ENCODE results near the gene TXNRD2.
A peak's percentile ranks its signal among the peaks of the same experiment; 100 is the strongest.

Gene TXNRD2

GRCh38 chr22:19854778-19855503 lies 86.7 kb downstream of the TXNRD2 start, which contains the start of the genes GNB1L and RTL10:
GNB1L (minus strand) TSS chr22:19854874; CDS start chr22:19821355, 33,519 bp downstream.
RTL10 (minus strand) TSS chr22:19854874; CDS start chr22:19852261, 2,613 bp downstream.
- peak; percentile 93 for DNase-seq

- no peak for DNase-seq
Measured at GRCh38 chr22:19853879-19854777, 87.5 kb downstream of the TXNRD2 start.

DNA sequence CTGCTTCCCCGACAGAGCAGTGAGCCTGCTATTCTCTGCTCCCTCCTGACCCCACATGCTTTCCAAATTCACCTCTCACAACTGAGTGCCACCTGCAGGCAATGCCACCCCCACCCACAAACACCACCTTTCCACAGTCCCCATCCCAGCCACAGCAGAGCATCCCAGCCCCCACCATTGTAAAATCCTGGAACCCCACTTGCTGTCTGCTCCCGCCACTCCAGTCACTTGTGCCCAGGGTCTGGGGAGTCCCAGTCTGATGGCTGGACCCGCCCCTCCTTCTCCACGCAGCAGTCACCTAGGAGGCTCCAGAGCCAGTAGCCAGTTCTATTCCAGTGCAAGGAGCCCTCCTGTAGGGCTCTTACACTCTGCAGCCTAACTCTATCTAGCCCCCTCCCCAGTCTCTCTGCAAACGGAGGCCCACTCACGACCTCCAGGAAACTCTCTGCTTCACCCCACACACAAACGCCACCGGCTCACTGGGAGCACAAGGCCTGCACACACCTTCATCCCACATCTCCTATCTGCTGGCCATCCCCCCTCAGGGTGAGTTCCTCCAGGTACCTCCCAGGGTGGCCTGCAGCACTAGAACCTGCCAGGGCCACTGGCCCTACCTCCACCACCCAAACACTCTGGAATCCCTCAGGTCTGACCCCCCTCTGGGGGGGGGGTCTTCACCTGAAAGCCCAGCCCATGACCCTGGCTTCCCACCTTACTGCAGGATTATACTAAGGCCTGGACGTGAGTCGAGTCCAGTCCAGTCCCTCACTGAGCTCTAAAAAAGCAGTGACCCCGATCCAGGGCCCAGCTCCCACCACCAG lies 88.3 kb downstream of the TXNRD2 start:
- no peak for DNase-seq

- DNase-seq = no peak
Measured at GRCh38 chr22:19852177-19852781, 89.3 kb downstream of the TXNRD2 start.

DNA sequence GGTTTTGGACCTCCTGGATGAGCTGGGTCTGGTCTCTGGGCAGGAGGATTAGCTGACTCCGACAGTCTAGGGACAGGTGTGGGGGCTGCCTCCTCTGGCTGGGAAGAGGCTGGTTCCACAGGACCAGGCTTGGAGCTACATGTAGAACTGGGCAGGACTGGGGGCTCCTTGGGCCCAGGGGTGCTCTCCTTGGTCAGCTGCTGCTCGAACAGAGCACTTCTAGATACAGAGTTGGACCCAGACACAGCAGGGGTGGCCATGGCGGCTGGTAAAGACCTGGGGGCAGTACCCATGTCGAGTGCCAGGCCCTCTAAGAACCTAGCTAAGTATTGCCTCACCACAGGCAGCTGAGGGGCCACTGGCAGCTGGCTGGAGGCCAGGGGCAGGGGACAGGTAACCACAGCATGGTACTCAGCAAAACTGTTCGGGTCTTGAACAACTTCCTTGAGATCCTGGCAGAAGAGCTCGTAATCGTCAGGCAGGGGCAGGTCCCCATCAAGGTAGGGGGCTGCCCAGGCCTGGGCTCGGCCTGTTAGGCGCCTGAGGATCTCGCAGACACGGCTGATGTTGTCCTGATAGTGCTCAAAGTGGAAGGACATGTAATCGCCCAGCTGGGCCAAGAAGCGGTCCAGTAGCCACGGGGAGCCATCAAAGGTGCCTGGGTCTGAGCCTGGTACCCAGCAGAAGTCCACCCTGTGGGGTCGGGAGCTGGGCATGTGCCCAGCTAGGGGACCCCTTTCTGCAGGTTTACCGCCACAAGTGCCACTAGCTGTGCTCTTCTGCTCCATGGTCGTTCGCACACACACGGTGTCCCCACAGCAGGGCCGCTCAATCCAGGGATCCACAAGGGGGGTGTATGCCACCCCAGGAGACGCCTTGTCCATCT lies 90.1 kb downstream of the TXNRD2 start:
- no peak for DNase-seq

DNA sequence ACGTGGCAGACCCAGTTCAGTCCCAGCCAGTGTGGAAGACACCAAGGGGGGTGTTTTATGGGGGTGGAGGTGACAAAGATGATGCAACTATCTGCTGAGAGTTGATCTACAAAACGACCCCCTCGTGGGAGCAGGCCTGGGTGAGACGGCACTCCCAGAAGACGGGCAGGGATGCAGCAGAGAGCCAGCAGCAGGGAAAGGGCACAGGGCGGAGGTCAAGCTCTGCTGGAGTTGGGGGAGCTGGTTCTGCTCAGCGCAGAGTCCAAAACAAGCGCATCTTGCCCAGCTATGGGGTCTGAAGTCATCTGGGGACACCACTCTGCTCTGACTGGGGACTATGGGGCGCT lies 90.9 kb downstream of the TXNRD2 start:
- DNase-seq = no peak

DNA sequence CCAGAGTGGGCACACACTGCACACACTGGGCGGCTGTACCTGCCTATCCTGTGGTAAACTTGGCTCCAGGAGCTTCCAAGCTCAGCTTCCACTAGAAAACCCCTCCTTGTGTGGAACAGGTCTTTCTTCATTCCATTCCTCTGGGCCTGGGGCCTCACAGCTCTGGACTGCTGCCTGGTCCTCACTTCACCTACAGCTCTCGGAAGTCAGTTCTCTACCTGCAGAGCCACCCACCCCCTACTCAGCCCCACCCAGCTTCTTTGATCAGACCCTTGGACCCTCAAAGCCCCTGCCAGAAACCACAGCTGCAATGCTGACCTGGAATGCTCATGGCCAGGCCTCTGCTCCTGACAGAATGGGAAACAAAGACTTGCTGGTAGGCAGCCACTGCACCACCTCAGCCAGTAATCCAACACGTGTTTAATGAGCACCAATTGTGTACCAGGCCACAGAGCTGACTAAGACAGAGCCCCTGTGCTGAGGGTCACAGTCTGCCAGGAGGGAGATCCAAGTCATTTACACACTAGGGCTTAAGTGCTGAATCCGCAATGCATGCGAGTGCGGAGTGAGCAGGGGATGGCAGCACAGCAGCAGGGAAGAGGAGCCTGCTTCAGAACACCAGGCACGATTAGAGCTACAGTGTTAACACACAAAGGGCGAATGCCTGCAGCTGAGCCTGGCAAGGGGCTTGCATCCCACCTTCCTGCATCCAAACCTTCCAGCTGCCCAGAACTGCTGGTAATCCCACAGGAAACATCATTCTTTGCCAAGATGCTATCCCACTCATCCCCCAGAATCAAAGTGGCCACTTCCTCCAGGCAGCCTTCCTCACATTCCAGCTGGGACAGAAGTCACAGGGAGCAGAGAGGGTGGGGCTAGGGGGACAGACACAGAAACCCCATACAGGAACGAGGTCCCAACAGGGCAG lies 91.5 kb downstream of the TXNRD2 start:
- no peak for DNase-seq

DNA sequence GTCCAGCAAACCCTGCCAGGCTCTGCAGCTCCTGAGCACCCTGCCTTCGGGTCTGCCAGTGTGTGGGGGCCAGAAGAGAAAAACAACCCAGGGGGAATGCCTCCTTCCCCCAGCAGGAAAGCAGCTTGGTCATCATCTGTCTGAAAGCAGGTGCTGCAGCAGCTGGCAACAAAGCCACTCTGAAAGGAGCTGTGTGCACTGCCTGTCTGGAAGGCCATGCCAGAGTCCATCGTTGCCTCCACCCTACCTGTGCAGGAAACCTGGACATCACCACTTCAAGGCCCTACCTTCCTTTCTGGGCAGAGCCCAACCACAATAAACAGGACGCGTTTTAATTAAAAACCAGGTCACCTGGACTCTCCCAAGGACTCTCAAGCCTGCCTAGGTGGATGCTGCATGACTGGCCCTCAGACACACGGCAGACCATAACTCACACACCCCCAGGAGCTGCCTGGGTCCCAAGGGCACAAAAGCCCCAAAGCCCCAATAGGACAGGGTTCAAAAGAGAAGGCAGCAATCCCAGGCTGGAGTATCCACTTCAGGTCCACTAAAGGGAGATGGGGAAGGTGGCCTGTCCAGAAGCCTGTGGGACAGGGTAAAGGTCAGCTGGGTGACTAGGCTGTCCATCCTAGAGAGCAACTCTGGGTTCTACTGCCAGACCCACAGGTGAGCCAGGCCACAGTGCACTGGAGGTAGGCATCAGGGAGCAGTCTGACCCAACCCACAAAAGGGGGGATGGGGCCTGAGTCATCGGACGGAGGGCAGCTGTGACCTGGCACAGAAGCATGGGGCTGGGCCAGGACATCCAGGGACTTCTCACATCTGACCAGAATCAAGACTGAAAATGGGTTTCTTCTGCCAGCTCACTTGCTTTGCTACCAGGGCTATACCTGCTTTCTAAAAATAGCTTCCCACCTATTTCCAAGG lies 93.1 kb downstream of the TXNRD2 start:
- no peak for DNase-seq

DNA sequence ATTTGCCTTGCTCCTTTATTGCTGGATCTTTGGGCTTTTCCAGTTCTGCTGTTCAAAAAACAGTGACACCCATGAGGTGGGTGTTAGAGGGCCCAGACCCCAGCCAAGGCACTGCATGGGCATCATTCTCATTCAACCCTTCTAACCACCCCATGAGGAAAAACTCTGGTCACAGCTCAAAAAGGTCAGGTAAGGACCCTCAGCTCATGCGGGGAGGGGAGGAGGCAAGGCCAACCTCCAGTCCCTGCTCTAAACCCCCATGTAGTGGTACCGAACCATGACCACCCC lies 94.3 kb downstream of the TXNRD2 start:
- no peak for DNase-seq

DNA sequence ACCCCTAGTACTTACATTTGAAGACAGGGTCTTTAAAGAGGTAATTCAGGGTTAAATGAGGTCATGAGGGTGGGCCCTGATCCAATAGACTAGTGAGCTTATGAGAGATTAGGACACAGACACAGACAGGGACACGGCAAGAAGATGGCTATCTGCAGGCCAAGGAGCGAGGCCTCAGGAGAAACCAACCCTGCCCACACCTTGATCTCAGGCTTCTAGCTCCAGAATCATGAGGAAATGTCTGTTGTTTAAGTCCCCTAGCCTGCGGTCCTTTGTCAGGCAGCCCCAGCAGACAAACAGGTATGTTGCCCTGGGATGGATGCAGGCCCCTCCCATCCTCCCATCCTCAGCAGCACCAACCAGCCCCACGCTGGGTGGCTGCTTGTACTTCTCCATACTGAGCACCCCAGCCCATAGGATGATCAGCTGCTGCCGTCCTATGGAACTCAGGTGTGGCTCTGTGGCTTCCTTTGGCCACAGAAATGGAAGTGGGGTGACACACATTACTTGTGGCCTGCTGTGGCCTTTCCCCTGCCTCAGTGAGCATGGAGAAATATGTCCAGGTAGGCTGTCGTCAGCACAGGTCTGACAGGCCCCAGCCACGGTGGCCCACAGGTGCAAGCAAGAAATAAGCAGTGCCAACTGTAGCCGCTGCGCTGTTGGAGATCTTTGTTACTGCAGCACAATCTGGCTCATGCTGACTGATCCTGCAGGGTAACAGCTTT lies 94.8 kb downstream of the TXNRD2 start:
- no peak for DNase-seq

GRCh38 chr22:19845054-19845722 lies 96.4 kb downstream of the TXNRD2 start:
- DNase-seq = no peak

- no peak for DNase-seq
Measured at GRCh38 chr22:19844377-19845053, 97.1 kb downstream of the TXNRD2 start.

DNA sequence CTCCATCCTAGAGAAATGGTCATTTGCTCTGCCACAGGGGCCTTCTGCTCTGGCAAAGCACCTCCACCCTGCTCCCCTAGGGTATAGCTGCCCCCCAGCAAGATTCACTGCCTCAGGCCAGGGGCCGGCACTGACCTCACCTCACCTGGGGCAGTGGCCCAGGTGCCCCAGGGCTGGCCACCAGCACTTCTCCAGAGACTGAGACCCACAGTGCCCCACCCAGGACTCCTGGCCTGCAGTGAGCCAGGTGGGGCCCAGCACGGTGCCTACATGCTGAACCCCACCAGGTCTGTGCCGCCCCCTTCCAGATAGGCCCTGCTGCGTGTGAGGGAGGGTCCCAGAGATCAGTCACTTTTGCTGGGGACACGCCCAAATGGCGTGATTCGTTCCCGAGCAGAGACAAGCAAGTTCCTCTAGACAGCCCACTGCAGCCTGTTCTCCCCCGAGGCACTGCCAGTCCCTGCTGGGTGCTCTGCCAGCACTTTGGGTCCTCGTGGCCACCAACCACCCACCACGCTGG lies 97.7 kb downstream of the TXNRD2 start:
- no peak for DNase-seq

DNA sequence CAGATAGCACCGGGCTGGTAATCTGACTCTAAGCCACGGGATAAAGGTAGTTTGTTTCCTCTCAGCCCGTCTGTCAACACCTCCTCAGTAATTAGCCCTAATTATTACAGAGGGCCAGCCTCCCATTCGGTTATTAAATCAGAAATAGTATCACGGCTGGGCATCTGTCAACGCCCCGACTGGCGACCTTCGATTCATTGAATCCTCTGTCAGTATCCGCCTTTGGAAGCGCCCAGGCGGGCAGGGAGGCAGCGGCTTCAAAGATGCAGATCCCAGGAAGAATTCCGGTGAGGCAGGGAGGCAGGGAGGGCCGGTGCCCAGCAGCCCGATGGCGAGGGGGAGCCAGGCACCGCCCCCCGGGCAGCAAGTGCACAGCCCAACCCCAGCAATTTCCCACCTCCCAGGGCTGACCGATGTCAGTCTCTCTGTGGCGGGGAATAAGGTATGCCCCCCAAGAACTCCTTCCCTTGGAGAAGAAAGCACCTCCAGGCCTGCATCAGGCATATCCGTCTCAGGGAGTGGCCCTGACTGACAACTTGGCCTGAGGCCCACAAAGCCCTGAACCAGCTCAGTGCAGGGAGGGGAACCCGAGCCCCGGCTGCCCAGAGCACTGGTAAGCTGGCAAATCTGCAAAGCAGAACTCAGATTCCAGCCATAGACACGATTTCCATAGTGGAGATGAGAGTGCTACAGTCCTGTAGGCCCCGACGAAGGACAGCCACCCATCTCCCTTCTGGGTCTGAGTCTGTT lies 98.3 kb downstream of the TXNRD2 start:
- no peak for DNase-seq

DNA sequence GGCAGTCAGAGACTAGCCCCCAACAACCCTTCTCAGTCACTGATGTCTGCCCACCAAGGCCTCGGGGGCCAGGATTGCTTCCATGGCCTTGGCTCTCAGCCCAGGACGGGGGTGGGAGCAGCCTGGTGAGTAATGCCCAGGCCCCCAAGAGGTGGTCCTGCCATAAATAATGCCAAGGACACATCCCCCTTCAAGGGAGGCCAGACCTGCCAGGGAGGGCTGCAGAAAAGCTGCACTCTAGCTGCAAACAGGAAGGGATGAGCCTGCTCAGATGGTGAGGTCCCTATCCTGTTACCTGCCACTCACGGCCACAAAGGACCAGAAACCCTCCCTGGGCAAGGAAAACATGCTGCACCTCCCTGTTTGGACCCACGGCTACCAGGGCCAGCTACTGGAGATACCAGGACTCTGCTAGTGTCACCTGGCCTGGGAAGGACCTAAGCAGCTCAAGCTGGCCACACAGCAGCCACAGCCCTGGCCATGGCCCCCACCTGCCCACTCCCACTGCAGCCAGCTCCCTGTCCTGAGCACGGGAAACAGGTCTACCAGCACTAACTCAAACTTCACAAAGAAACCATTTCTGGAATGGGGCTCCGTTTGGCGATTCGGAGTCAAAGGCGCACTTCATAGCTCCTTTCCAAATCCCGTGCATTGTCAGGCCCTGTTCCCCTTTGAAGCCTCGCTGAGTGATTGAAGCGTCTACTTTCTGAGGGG lies 99.1 kb downstream of the TXNRD2 start:
- no peak for DNase-seq
